Activated T-cell treated with anti-CD3 and anti-CD28 coated beads, Interleukin-2, amount 50 U/mL, for 72 hours (primary cell): ENCODE results near the gene CCN5. TPM values are rescaled to one million over a fixed set of nuclear protein-coding genes. Genes with fewer than 3 reads are reported as not detected.
"Not testable (repeated sequence)": the region's sequence is repeated elsewhere in the genome, so short reads cannot be mapped to it uniquely, and the experiment has no call there.

Experiments
- ATAC-seq, 2 donors: fragments of 150-1000 bp; cut with Tn5 transposase; replicated peaks in 1 of 2; 2 replicates each; pipeline ENCODE4 v1.10.0; 2021; ENCODE audit warnings: moderate library complexity in 2 of 2, mild to moderate bottlenecking in 1 of 2
- DNase-seq, 2 donors: peaks; one replicate each; pipeline ENCODE4 v3.0.0; 2021 to 2022; ENCODE audit warnings: mixed read lengths in 1 of 2
- H3K27ac Mint-ChIP-seq: one replicate; pipeline ENCODE4 v1.8.0; 2022; ENCODE audit warnings: mild to moderate bottlenecking, moderate library complexity, mixed read lengths
- H3K27me3 Mint-ChIP-seq: one replicate; pipeline ENCODE4 v1.8.0; 2022; ENCODE audit warnings: low read depth, mixed read lengths
- H3K36me3 Mint-ChIP-seq, 2 donors: one replicate each; pipeline ENCODE4 v1.8.0; 2022; ENCODE audit warnings: mixed read lengths in 2 of 2, mild to moderate bottlenecking in 1 of 2; ENCODE audit not compliant: insufficient read depth in 2 of 2
- H3K4me1 Mint-ChIP-seq: one replicate; pipeline ENCODE4 v1.8.0; 2022; ENCODE audit warnings: low read depth, mixed read lengths
- H3K4me3 Mint-ChIP-seq, 2 donors: one replicate each; pipeline ENCODE4 v1.8.0; 2022; ENCODE audit warnings: mild to moderate bottlenecking in 2 of 2, mixed read lengths in 2 of 2, moderate library complexity in 2 of 2
- H3K9me3 Mint-ChIP-seq, 2 donors: one replicate each; pipeline ENCODE4 v1.8.0; 2022; ENCODE audit warnings: mixed read lengths in 2 of 2
- total RNA-seq, 2 donors: library from RNA; stranded (reverse); gene quantifications; one replicate each; pipeline ENCODE4 v1.2.3, GENCODE V29; 2022

CCN5 gene
- total RNA-seq, 2 donors from 2014 or later, result not detected

DNA sequence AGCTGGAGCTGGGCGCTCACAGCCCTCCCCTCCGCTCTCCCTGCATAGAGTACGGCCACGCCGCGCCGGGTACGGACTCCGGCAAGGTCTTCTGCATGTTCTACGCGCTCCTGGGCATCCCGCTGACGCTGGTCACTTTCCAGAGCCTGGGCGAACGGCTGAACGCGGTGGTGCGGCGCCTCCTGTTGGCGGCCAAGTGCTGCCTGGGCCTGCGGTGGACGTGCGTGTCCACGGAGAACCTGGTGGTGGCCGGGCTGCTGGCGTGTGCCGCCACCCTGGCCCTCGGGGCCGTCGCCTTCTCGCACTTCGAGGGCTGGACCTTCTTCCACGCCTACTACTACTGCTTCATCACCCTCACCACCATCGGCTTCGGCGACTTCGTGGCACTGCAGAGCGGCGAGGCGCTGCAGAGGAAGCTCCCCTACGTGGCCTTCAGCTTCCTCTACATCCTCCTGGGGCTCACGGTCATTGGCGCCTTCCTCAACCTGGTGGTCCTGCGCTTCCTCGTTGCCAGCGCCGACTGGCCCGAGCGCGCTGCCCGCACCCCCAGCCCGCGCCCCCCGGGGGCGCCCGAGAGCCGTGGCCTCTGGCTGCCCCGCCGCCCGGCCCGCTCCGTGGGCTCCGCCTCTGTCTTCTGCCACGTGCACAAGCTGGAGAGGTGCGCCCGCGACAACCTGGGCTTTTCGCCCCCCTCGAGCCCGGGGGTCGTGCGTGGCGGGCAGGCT is 35.1 kb downstream of the CCN5 start:
- DNase-seq (peak; percentile 14 to 19), ATAC-seq (peak in 1 of 2 donors; percentile 20)
- no peak overlapping the region for H3K27ac Mint-ChIP-seq

GRCh38 chr20:44752099-44752931 is 37.1 kb downstream of the CCN5 start:
- Mint-ChIP-seq H3K4me3 (no peak overlapping the region), H3K4me1 (peaks cover 4% of the 10 kb centered on the region), H3K9me3 (no peaks in the 10 kb centered on the region), H3K27me3 (peaks cover 20% of the 10 kb centered on the region), H3K27ac (no peak overlapping the region), H3K36me3 (peaks cover 0 to 1% of the 10 kb centered on the region in 2 donors)
- ATAC-seq (no peak), DNase-seq (no peak)

More for the DNA sequence above, 35.1 kb downstream of the CCN5 start:
- peaks cover 0 to 1% of the 10 kb centered on the region in 2 donors for H3K36me3 Mint-ChIP-seq
- H3K4me3 Mint-ChIP-seq, result peak overlapping the region in 1 of 2 donors; percentile 22
- H3K4me1 Mint-ChIP-seq, result peaks cover 15% of the 10 kb centered on the region
- H3K9me3 Mint-ChIP-seq, result no peaks in the 10 kb centered on the region
- peaks cover 32% of the 10 kb centered on the region for H3K27me3 Mint-ChIP-seq

DNA sequence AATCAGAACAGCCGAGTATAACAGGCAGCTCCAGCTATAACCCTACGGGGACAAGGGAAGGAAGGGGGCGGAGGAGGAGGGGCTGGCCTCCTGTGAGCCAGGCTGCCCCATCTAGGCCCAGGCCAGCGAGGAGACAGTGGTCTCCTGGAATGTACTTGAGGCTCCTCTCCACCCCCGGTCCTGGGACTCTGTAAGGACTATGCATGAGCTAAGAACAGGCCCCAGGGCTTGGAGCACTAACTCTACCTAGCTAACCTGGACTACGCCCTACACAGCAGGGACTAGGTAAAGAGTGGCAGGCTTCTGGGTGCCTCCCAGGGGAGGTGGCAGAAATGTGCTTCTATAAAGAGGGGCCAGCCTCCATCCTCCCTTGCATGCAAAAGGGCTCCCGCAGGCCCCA is 39.4 kb downstream of the CCN5 start:
- H3K4me3 Mint-ChIP-seq, result no peak overlapping the region
- DNase-seq (no peak), ATAC-seq (no peak)
- H3K4me1 Mint-ChIP-seq, result no peaks in the 10 kb centered on the region
- no peaks in the 10 kb centered on the region for H3K9me3 Mint-ChIP-seq
- H3K27ac Mint-ChIP-seq, result no peak overlapping the region
- H3K27me3 Mint-ChIP-seq, result peaks cover 5% of the 10 kb centered on the region
- no peaks in the 10 kb centered on the region for H3K36me3 Mint-ChIP-seq

DNA sequence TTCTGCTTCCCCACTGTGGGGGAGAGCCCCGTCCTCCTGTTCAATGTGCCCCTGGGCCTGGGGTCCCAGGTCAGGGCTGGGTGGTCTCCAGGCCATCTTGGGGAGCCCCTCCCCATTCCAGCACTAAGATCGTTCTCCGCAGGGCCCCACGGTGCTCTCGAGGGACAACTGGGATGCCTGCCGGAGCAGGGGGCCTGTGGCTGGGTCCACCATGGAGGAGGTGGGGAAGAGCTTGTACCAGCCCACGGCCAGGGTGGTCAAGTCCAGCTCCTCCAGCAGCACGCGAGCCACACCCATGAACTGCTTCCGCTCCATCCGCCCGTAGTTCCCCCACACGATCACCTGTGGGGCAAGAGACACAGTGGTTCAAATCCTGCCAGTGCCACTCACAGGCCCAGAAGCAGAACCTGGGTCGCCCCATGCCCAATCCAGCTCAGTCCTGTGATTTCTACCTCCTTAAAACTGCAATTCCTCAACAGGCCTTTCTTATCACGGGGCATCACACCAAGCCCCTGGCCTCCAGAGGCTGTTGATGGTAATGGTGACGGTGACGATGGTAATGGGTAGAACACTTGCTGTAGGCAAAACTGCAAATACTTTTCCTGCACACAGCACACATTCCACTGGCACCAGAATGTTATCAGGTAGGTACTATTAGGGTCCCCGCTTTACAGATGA is 41.0 kb downstream of the CCN5 start:
- Mint-ChIP-seq H3K27me3 (no peaks in the 10 kb centered on the region), H3K27ac (no peak overlapping the region), H3K4me3 (no peak overlapping the region), H3K36me3 (no peaks in the 10 kb centered on the region), H3K4me1 (no peaks in the 10 kb centered on the region), H3K9me3 (no peaks in the 10 kb centered on the region)
- DNase-seq, result no peak
- ATAC-seq, result no peak

GRCh38 chr20:44756956-44757355 is 41.8 kb downstream of the CCN5 start:
- H3K9me3 Mint-ChIP-seq, result no peaks in the 10 kb centered on the region
- H3K36me3 Mint-ChIP-seq, result no peaks in the 10 kb centered on the region

DNA sequence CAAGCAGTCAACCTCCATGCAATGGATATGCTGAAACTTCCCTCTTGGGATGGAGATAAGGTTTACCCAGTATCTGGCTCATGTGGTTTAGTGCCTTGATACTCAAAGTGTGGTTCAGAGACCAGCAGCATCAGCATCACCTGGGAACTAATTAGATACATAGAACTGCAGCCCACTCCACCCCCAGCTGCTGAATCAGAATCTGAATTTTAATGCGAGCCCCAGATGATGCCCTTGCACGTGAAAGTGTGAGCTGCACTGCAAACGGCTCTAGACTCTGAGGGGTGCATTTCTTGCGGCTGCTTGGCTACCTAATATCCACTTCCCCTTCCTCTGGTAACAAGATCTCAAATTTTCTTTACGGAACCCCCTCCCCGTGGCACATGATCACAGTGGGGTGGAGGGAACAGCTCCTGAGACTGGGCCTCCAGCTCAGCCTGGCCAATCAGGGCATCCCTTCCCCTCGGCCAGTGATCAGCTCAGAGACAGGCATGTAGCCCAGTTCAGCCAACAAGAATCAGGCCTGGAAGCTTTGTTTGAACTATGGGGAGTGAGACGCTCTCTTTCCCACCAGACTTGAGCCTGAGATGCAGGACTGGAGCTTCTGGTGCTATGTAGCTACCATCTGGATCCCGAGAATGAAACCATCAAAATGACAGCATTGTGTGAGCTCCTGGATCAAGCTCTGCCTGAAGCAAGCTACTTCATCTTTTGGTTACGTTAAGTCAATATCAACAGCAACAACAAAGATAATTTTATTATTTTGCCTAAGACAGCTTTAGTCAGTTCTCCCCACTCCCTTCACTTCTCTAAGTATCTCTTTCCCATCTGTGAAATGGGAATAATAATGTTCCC is 43.3 kb downstream of the CCN5 start:
- Mint-ChIP-seq H3K4me1 (no peaks in the 10 kb centered on the region), H3K9me3 (no peaks in the 10 kb centered on the region), H3K36me3 (no peaks in the 10 kb centered on the region), H3K27me3 (no peaks in the 10 kb centered on the region), H3K4me3 (no peak overlapping the region), H3K27ac (no peak overlapping the region)
- ATAC-seq (no peak), DNase-seq (no peak)

More at GRCh38 chr20:44756956-44757355, 41.8 kb downstream of the CCN5 start:
- ATAC-seq, result no peak
- H3K4me1 Mint-ChIP-seq, result no peaks in the 10 kb centered on the region
- H3K27me3 Mint-ChIP-seq, result no peaks in the 10 kb centered on the region
- no peak overlapping the region for H3K27ac Mint-ChIP-seq
- DNase-seq, result no peak
- H3K4me3 Mint-ChIP-seq, result no peak overlapping the region

DNA sequence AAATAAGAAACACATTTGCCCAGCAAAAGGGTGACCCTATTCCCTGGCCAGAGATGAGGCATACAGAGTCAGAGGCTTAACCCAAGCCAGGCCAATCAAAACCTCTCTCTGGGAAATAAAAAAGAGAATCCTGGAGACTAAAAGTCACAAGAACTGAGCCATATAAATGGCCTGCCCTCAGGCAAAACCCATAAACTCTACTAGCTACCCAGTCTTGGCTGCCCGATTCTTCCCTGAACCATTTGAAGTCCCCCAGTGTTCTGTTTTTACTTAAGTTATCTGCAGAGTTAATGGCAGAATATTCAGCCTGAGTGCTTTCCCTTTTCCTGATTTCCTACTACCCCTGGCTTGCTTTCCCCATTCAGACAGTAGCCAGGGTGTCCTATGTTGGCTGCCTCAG is 44.4 kb downstream of the CCN5 start:
- Mint-ChIP-seq H3K4me3 (no peak overlapping the region), H3K27me3 (peaks cover 8% of the 10 kb centered on the region), H3K36me3 (no peaks in the 10 kb centered on the region), H3K9me3 (no peaks in the 10 kb centered on the region), H3K4me1 (no peaks in the 10 kb centered on the region), H3K27ac (no peak overlapping the region)
- ATAC-seq (no peak), DNase-seq (no peak)

GRCh38 chr20:44761423-44761822 is 46.3 kb downstream of the CCN5 start:
- no peak for ATAC-seq
- no peaks in the 10 kb centered on the region for H3K9me3 Mint-ChIP-seq
- H3K27me3 Mint-ChIP-seq, result peaks cover 14% of the 10 kb centered on the region
- H3K4me3 Mint-ChIP-seq, result no peak overlapping the region
- no peaks in the 10 kb centered on the region for H3K4me1 Mint-ChIP-seq
- DNase-seq, result no peak
- H3K36me3 Mint-ChIP-seq, result no peaks in the 10 kb centered on the region
- H3K27ac Mint-ChIP-seq, result no peak overlapping the region

DNA sequence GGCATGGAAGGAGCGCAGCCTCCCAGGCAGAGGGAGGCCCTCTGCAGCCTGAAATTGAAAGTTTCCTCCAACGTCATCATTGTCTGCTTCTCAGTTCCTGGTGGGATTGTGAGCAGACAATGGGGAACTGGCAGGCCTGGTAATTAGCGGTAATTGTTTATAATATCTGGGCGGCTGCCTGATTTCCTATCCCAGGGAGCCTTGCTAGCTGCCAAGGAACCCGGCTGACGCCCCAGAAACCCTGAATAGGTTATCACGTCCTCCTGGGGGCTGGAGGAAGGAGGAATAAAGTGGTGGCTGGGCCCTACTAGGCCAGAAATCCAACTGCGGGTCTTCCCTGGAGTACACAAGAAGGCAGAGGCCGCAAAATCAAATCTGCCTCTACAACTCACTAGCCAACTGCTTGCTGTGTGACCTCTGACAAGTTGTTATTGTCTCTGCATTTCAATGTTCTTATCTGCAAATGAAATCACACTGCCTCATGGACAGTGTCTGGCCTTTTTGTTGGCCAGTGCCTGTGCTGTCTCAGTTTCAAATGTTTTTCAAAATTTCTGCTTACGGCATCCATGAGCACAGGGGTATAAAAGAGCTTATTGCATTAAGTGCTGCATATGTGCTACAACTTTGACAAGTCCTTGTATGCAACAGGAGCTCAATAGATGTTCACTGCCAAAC is 47.4 kb downstream of the CCN5 start:
- no peak for DNase-seq

GRCh38 chr20:44763798-44764197 is 48.6 kb downstream of the CCN5 start:
- H3K36me3 Mint-ChIP-seq, H3K27ac Mint-ChIP-seq, H3K4me3 Mint-ChIP-seq, H3K9me3 Mint-ChIP-seq, H3K4me1 Mint-ChIP-seq, DNase-seq, ATAC-seq: not testable (repeated sequence)
- peaks cover 22% of the 10 kb centered on the region for H3K27me3 Mint-ChIP-seq

More for the DNA sequence above, 47.4 kb downstream of the CCN5 start:
- ATAC-seq, result no peak
- peaks cover 16% of the 10 kb centered on the region for H3K27me3 Mint-ChIP-seq
- no peak overlapping the region for H3K4me3 Mint-ChIP-seq
- H3K4me1 Mint-ChIP-seq, result no peaks in the 10 kb centered on the region
- no peak overlapping the region for H3K27ac Mint-ChIP-seq
- H3K9me3 Mint-ChIP-seq, result no peaks in the 10 kb centered on the region
- H3K36me3 Mint-ChIP-seq, result no peaks in the 10 kb centered on the region

DNA sequence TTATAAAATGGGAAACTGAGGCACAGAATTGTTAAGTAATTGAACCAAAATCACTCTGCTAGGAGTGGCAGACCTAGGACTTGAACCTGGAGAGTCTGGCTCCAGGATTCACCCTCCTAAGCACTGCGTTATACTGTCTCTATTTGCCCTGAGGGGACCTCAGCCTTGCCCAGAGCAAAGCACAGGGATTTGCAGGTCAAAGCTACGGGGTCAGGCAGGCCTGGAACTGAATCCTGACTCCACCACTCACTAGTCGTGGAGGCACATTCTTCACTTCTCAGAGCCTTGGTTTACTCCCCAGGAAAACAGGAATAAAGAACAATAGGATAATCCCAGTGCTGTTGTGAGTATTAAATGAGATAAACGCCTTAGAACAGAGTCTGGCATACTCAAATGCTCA is 49.9 kb downstream of the CCN5 start:
- no peaks in the 10 kb centered on the region for H3K36me3 Mint-ChIP-seq
- H3K27ac Mint-ChIP-seq, result no peak overlapping the region
- ATAC-seq, result no peak
- H3K9me3 Mint-ChIP-seq, result no peaks in the 10 kb centered on the region
- H3K4me1 Mint-ChIP-seq, result no peaks in the 10 kb centered on the region
- DNase-seq, result no peak
- H3K27me3 Mint-ChIP-seq, result peaks cover 34% of the 10 kb centered on the region
- no peak overlapping the region for H3K4me3 Mint-ChIP-seq

DNA sequence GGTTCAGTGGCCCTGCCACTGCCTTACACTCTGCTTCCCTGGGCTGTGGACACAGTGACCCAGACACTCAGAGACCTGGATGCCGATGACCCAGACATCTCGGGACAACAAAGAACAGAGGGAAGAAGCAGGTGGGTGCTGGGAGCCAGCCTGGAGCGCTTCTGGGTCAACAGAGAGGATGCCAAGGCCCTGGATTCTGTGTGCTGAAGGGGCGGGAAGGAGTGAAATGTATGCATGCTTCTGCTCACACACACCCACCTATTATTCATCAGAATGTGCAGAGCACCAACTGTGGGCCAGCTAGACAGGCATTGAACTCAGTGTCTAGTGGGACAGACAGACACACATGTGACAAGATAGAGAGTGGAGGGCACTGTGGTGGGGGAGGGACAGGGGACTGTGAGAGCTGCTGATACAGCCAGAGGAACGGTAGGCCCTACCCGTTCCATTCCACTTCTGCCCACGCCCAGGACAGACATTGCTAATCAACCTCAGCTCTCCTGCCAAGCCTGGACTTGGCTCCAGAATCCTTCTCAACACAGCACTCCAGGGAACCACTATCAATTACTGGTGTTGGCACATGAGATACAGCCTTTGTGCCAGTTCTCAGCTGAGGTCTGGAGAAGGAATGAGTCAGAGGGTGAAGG is 50.7 kb downstream of the CCN5 start:
- Mint-ChIP-seq H3K36me3 (no peaks in the 10 kb centered on the region), H3K9me3 (no peaks in the 10 kb centered on the region), H3K27me3 (peaks cover 34% of the 10 kb centered on the region), H3K4me1 (no peaks in the 10 kb centered on the region), H3K27ac (no peak overlapping the region), H3K4me3 (no peak overlapping the region)
- ATAC-seq (no peak), DNase-seq (no peak)
